ENCODE measurements around the gene FGF14.
"Not testable (repeated sequence)": the region's sequence is repeated elsewhere in the genome, so short reads cannot be mapped to it uniquely, and the experiment has no call there.

FGF14 gene

DNA sequence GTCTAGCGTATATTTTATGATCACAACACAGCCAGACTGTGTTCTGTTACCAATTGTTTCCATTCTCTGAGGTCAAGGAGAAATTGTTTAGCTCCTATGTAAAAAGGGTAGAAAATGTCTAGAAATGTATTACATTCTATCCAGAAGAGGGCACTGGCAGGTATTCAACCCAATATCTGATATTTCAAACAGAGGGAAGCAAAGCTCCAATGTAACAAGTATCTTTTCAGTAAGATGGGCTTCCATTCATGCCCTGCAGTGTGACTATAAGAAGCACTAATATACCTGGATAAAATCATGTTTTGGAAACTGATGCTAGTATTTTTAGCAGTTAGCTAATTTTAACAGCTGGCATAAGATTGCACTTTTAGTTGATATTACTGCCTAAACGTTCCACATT lies 312.7 kb downstream of the FGF14 start:
- DNase-seq (ENCODE audit: extremely low spot score, insufficient read length, low read depth) (no peak), FAIRE-seq (no peak)

- DNase-seq (ENCODE audit: extremely low spot score, insufficient read length, low read depth) (no peak), FAIRE-seq (no peak)
Measured at GRCh38 chr13:102073251-102073650, 328.6 kb downstream of the FGF14 start.

- no peak for DNase-seq (ENCODE audit: extremely low spot score, insufficient read length, low read depth)
- no peak for FAIRE-seq
Measured at GRCh38 chr13:102071711-102072110, 330.1 kb downstream of the FGF14 start.

DNA sequence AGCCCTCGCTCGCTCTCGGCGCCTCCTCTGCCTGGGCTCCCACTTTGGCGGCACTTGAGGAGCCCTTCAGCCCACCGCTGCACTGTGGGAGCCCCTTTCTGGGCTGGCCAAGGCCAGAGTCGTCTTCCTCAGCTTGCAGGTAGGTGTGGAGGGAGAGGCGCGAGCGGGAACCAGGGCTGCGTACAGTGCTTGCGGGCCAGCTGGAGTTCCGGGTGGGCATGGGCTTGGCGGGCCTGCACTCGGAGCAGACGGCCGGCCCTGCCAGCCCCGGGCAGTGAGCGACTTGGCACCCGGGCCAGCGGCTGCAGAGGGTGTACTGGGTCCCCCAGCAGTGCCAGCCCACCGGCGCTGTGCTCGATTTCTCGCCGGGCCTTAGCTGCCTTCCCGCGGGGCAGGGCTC lies 333.5 kb downstream of the FGF14 start:
- DNase-seq (ENCODE audit: extremely low spot score, insufficient read length, low read depth); FAIRE-seq: not testable (repeated sequence)

DNA sequence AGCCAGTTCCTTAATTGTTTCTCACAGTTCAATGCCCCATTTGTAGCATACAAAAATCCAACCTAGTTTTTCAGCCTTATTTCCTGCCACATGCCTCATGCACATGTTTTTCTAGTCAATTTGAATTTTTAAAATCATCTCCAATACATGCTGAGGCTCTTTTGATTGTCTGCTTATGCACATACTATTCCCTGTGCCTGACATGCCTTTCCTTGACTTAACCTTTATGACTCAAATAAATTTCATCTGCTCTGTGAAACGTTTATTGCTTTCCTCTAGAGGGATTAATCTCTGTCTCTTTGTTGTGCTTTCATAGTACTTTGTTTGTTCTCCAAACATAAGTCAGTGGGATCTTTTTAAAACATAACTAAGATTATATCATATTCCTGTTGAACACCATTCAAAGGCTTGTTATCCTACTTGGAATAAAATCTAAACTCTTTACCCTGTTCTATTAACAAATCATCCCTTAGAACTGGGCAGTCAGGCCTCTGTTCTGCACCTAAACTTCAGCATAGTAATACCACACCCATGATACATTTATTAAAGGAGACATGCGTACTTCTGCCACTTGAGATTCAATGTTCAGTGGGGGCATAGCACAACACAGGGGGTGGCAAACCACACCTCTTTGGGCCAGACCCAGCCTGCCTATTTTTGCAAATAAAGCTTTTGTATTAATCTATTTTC lies 346.6 kb downstream of the FGF14 start:
- DNase-seq (ENCODE audit: extremely low spot score, insufficient read length, low read depth) (no peak), FAIRE-seq (no peak)

- DNase-seq (ENCODE audit: extremely low spot score, insufficient read length, low read depth) (no peak), FAIRE-seq (no peak)
Measured at GRCh38 chr13:102049853-102050252, 352.0 kb downstream of the FGF14 start.

DNA sequence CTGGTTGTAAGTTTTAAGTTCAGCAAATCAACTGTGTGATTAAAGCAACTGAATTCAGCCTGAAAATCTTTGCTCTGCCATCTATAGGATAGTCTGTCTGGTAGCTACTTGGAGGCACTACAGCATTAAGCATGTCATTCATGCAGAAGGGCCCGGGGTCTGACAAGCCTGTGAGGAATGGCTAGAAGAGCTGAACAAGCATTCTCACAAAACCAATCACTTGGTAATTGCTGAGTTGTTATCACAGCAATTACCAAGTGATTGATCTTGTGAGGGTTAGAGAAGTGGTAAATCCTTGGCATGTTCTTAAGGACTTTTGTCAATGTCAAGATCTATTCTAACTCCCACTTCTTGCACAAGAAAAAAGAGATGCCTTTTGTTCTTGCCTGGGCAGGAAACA lies 356.1 kb downstream of the FGF14 start:
- FAIRE-seq = no peak
- DNase-seq (ENCODE audit: extremely low spot score, insufficient read length, low read depth) = no peak

GRCh38 chr13:102042746-102043145 lies 359.1 kb downstream of the FGF14 start:
- FAIRE-seq = no peak
- no peak for DNase-seq (ENCODE audit: extremely low spot score, insufficient read length, low read depth)

DNA sequence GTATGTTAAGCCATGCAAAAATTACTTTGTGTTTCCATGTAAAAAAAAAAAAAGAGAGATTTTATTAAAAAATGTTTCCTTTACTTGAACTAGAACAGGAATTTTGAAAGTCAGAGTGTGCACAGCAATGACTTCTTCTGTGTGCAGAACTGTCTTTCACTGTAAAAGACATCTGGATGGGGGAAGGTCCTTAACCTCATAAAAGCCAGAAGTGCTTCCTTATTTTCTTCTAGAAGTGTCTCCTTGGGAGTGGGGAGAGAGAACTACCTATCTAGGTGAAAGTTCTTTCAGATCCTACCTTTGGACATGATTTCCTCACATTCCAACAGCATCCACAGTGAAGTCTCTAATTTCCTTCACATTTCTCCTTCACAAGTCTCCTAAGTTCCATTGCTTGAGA lies 360.3 kb downstream of the FGF14 start:
- FAIRE-seq = no peak
- no peak for DNase-seq (ENCODE audit: extremely low spot score, insufficient read length, low read depth)

GRCh38 chr13:102040812-102041211 lies 361.0 kb downstream of the FGF14 start:
- DNase-seq (ENCODE audit: extremely low spot score, insufficient read length, low read depth) (no peak), FAIRE-seq (no peak)

GRCh38 chr13:102039264-102039663 lies 362.6 kb downstream of the FGF14 start:
- DNase-seq (ENCODE audit: extremely low spot score, insufficient read length, low read depth) (no peak), FAIRE-seq (no peak)

- no peak for DNase-seq (ENCODE audit: extremely low spot score, insufficient read length, low read depth)
- FAIRE-seq = no peak
Measured at GRCh38 chr13:102038787-102039186, 363.1 kb downstream of the FGF14 start.

DNA sequence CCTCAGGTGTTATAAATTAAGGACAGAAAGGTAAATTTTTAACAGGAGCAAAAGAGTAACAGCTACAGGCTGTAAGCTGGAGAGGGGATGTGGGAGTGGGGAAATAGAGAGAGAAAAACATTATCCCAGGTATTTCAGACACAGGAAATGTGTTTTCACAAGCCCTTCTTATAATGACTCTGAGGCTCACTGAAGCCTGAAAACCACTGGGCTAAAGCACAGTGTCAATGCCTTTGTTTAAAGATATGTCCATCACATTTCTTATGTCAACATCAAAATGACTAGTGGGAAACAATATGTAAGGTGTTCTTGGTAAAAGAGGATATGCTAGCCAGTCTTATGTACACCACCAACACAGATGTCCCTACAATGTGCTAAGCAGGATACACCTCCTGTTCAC lies 365.9 kb downstream of the FGF14 start:
- FAIRE-seq (no peak), DNase-seq (ENCODE audit: extremely low spot score, insufficient read length, low read depth) (no peak)

- FAIRE-seq (no peak), DNase-seq (ENCODE audit: extremely low spot score, insufficient read length, low read depth) (no peak)
Measured at GRCh38 chr13:102033857-102034331, 368.0 kb downstream of the FGF14 start.

- FAIRE-seq = no peak
Measured at GRCh38 chr13:102033386-102033785, 368.5 kb downstream of the FGF14 start.

GRCh38 chr13:102028868-102029267 lies 373.0 kb downstream of the FGF14 start:
- FAIRE-seq = no peak

More at GRCh38 chr13:102033386-102033785, 368.5 kb downstream of the FGF14 start:
- DNase-seq (ENCODE audit: extremely low spot score, insufficient read length, low read depth) = no peak

DNA sequence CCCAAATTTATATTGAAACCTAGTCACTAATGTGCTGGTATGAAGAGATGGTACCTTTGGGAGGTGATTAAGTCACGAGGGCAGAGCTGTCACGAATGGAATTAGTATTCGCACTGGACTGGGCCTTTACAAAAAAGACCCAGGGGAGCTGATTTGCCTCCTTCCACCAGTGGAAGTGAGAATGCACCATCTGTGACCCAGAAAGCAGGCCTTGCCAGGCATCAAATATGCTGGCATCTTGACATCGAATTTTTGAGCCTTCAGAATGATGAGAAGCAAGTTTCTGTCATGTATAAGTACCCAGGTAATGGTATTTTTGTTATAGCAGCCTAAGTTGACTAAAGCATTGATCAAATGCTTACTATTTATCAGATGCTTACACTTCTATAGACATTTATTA lies 373.6 kb downstream of the FGF14 start:
- no peak for FAIRE-seq
- DNase-seq (ENCODE audit: extremely low spot score, insufficient read length, low read depth) = no peak

More at GRCh38 chr13:102028868-102029267, 373.0 kb downstream of the FGF14 start:
- no peak for DNase-seq (ENCODE audit: extremely low spot score, insufficient read length, low read depth)

GRCh38 chr13:102021777-102022176 lies 380.1 kb downstream of the FGF14 start:
- no peak for FAIRE-seq
- DNase-seq (ENCODE audit: extremely low spot score, insufficient read length, low read depth) = no peak

DNA sequence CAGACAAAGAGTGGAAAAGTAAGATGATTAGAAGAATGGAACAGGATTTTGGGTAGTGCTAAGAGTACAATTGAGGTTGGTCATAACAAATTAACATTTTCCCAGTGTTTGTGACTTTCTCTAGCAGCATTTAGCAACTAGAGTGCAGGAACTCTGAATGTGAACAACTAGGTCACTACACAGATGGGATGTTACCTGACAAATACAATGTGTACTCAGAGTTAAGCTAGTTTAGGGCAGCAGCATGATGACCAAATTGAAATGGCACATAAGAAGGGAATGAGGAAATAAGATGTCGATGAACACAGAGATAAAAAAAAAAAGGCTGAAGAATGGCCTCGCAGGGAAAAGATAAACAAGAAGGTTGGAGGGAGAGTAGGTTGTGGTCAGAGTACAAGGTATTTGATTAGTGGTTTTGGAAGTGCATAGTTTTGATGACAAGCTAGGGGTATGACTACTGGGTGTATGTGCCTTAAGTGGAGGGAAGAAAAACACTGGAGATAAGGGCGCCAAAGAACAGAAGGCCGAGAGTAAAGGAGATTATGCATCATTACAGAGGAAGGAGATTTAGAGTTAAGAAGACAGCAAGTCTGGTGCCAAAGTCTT lies 381.1 kb downstream of the FGF14 start:
- FAIRE-seq = no peak
- no peak for DNase-seq (ENCODE audit: extremely low spot score, insufficient read length, low read depth)

- DNase-seq (ENCODE audit: extremely low spot score, insufficient read length, low read depth) = no peak
- no peak for FAIRE-seq
Measured at GRCh38 chr13:102018716-102019115, 383.1 kb downstream of the FGF14 start.

- no peak for FAIRE-seq
- DNase-seq (ENCODE audit: extremely low spot score, insufficient read length, low read depth) = no peak
Measured at GRCh38 chr13:102017248-102017647, 384.6 kb downstream of the FGF14 start.
